Measurements from ENCODE around the gene CES3. TPM values are rescaled to one million over a fixed set of nuclear protein-coding genes. Genes with fewer than 3 reads are reported as not detected.

CES3 gene
- total RNA-seq, 1 donor from 2014 or later = 4.1 TPM

GRCh38 chr16:66975302-66975893 lies 14.3 kb downstream of the CES3 start:
- Mint-ChIP-seq H3K36me3 (ENCODE audit: unreplicated experiment) (peaks cover 4% of the 10 kb centered on the region), H3K27me3 (ENCODE audit: unreplicated experiment) (peaks cover 5% of the 10 kb centered on the region), H3K9me3 (ENCODE audit: unreplicated experiment) (peaks cover 4% of the 10 kb centered on the region), H3K4me3 (ENCODE audit: unreplicated experiment) (no peak overlapping the region), H3K27ac (ENCODE audit: unreplicated experiment) (no peak overlapping the region), H3K4me1 (ENCODE audit: low read depth, unreplicated experiment) (peaks cover 2% of the 10 kb centered on the region)
- no peak for DNase-seq
- no peak for TF ChIP-seq CTCF (IDR thresholded peaks at IDR 0.05; ENCODE audit: partially characterized antibody, unreplicated experiment)

GRCh38 chr16:66976746-66977145 lies 15.7 kb downstream of the CES3 start:
- Mint-ChIP-seq H3K27ac (ENCODE audit: unreplicated experiment) (no peak overlapping the region), H3K9me3 (ENCODE audit: unreplicated experiment) (peaks cover 3% of the 10 kb centered on the region), H3K4me1 (ENCODE audit: low read depth, unreplicated experiment) (peaks cover 2% of the 10 kb centered on the region), H3K27me3 (ENCODE audit: unreplicated experiment) (peaks cover 4% of the 10 kb centered on the region), H3K4me3 (ENCODE audit: unreplicated experiment) (no peak overlapping the region), H3K36me3 (ENCODE audit: unreplicated experiment) (peaks cover 4% of the 10 kb centered on the region)
- peak; percentile 40 for DNase-seq
- no peak for TF ChIP-seq CTCF (IDR thresholded peaks at IDR 0.05; ENCODE audit: partially characterized antibody, unreplicated experiment)

GRCh38 chr16:66977341-66978113 lies 16.5 kb downstream of the CES3 start:
- Mint-ChIP-seq H3K27me3 (ENCODE audit: unreplicated experiment) (peaks cover 4% of the 10 kb centered on the region), H3K9me3 (ENCODE audit: unreplicated experiment) (peaks cover 2% of the 10 kb centered on the region), H3K27ac (ENCODE audit: unreplicated experiment) (no peak overlapping the region), H3K4me3 (ENCODE audit: unreplicated experiment) (no peak overlapping the region), H3K36me3 (ENCODE audit: unreplicated experiment) (peaks cover 4% of the 10 kb centered on the region), H3K4me1 (ENCODE audit: low read depth, unreplicated experiment) (peaks cover 2% of the 10 kb centered on the region)
- peak; percentile 89 for DNase-seq
- TF ChIP-seq CTCF (IDR thresholded peaks at IDR 0.05; ENCODE audit: partially characterized antibody, unreplicated experiment) = peak; percentile 96

GRCh38 chr16:66979011-66979717 lies 18.1 kb downstream of the CES3 start:
- H3K27me3 Mint-ChIP-seq (ENCODE audit: unreplicated experiment) = peaks cover 4% of the 10 kb centered on the region
- TF ChIP-seq CTCF (IDR thresholded peaks at IDR 0.05; ENCODE audit: partially characterized antibody, unreplicated experiment) = no peak
- H3K27ac Mint-ChIP-seq (ENCODE audit: unreplicated experiment) = no peak overlapping the region
- peaks cover 4% of the 10 kb centered on the region for H3K36me3 Mint-ChIP-seq (ENCODE audit: unreplicated experiment)
- no peak overlapping the region for H3K4me3 Mint-ChIP-seq (ENCODE audit: unreplicated experiment)
- DNase-seq = no peak
- H3K9me3 Mint-ChIP-seq (ENCODE audit: unreplicated experiment) = peaks cover 2% of the 10 kb centered on the region
- peaks cover 2% of the 10 kb centered on the region for H3K4me1 Mint-ChIP-seq (ENCODE audit: low read depth, unreplicated experiment)

All from glutamatergic neuron (in vitro differentiated cells).